PC-3 (cell line): ENCODE data around the gene DUSP22.
"Not testable (repeated sequence)": the region's sequence is repeated elsewhere in the genome, so short reads cannot be mapped to it uniquely, and the experiment has no call there.

Experiments
- EZH2 ChIP-seq: fragments of 300-600 bp; sonication (generic); IDR thresholded peaks from one replicate; pipeline ENCODE4 v1.6.1; 2017; ENCODE audit warnings: antibody characterized with exemption, mild to moderate bottlenecking, low read length; ENCODE audit not compliant: unreplicated experiment
- EZH2phosphoT487 ChIP-seq: fragments of 300-600 bp; sonication (generic); IDR thresholded peaks from 2 replicates; pipeline ENCODE4 v1.6.1; 2018; ENCODE audit warnings: mild to moderate bottlenecking, antibody characterized with exemption, low read length, borderline replicate concordance
- TF ChIP-seq, protein P1 (sequence below): fragments of 300-600 bp; sonication (generic); conservative IDR thresholded peaks from 2 replicates; pipeline ENCODE4 v1.5.1; 2017; ENCODE audit warnings: antibody characterized with exemption, low read depth, mild to moderate bottlenecking, low read length

DNA sequence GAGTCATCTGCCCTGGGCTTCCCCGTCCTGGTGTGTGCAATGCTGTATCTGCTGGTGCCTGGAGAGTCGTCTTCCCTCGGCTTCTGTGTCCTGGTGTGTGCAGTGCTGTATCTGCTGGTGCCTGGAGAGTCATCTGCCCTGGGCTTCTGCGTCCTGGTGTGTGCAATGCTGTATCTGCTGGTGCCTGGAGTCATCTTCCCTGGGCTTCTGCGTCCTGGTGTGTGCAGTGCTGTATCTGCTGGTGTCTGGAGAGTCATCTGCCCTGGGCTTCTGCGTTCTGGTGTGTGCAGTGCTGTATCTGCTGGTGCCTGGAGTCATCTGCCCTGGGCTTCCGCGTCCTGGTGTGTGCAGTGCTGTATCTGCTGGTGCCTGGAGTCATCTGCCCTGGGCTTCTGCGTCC lies 33.8 kb downstream of the DUSP22 start:
- TF ChIP-seq, protein P1, sequence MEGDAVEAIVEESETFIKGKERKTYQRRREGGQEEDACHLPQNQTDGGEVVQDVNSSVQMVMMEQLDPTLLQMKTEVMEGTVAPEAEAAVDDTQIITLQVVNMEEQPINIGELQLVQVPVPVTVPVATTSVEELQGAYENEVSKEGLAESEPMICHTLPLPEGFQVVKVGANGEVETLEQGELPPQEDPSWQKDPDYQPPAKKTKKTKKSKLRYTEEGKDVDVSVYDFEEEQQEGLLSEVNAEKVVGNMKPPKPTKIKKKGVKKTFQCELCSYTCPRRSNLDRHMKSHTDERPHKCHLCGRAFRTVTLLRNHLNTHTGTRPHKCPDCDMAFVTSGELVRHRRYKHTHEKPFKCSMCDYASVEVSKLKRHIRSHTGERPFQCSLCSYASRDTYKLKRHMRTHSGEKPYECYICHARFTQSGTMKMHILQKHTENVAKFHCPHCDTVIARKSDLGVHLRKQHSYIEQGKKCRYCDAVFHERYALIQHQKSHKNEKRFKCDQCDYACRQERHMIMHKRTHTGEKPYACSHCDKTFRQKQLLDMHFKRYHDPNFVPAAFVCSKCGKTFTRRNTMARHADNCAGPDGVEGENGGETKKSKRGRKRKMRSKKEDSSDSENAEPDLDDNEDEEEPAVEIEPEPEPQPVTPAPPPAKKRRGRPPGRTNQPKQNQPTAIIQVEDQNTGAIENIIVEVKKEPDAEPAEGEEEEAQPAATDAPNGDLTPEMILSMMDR, result not testable (repeated sequence)
- TF ChIP-seq EZH2, EZH2phosphoT487: not testable (repeated sequence)
